ENCODE measurements around the gene ASIC2.

ASIC2 gene

GRCh38 chr17:33138627-33139026, 154.5 kb downstream of the ASIC2 start:
- H3K27ac Mint-ChIP-seq: no peak overlapping the region
- no peaks in the 10 kb centered on the region for H3K4me1 Mint-ChIP-seq
- no peaks in the 10 kb centered on the region for H3K9me3 Mint-ChIP-seq
- no peak for ATAC-seq
- DNase-seq (ENCODE audit: low spot score in 2 of 2): no peak
- H3K4me3 Mint-ChIP-seq: no peak overlapping the region
- H3K36me3 Mint-ChIP-seq: no peaks in the 10 kb centered on the region

- ATAC-seq (no peak), DNase-seq (ENCODE audit: low spot score in 2 of 2) (no peak)
- no peaks in the 10 kb centered on the region for H3K9me3 Mint-ChIP-seq
- H3K4me3 Mint-ChIP-seq: no peak overlapping the region
- no peaks in the 10 kb centered on the region for H3K4me1 Mint-ChIP-seq
- no peak overlapping the region for H3K27ac Mint-ChIP-seq
- no peaks in the 10 kb centered on the region for H3K36me3 Mint-ChIP-seq
These were observed 155.7 kb downstream of the ASIC2 start for GRCh38 chr17:33137426-33137825.

DNA sequence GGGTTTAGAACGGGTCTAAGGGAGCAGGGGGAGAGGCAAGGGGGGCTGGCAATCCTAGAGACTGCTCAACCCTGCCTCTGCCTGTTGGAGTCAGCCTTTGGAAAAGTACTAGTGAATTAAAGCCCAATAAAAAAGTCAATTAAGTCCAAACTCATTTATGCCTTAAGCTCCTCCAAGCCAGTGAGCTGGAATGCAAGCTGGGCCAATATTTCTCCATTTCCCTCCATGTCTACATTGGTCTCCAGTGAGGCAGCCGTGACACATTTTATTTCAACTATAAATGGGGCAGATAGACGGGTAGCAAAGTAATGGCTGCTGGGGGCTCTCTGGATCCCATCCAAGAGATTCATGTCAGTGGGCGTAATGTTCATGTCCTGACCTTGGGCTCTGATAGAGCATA, 157.4 kb downstream of the ASIC2 start:
- DNase-seq (ENCODE audit: low spot score in 2 of 2) (no peak), ATAC-seq (no peak)
- H3K4me1 Mint-ChIP-seq: no peaks in the 10 kb centered on the region
- H3K36me3 Mint-ChIP-seq: no peaks in the 10 kb centered on the region
- H3K4me3 Mint-ChIP-seq: no peak overlapping the region
- H3K9me3 Mint-ChIP-seq: no peaks in the 10 kb centered on the region
- no peak overlapping the region for H3K27ac Mint-ChIP-seq

DNA sequence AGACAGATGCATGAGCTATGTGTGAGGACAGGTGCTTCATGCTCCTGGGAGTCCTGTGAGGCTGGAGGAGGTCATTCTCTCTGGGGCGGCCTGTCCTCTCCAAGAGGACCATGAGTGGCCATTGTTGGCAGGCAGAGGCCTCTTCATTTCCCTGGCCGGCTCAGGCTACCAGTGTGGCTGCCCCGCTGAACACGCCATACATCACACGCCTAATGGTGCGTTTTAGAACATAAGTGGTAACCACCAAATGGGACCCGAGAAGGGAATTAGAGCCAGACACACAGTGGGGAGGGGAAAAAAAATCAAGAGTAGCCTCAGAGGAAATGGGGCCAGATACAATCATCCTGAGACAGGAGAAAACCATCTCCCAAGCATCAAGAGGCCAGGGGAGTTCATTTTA, 161.5 kb downstream of the ASIC2 start:
- Mint-ChIP-seq H3K27ac (no peak overlapping the region), H3K4me1 (no peaks in the 10 kb centered on the region), H3K9me3 (no peaks in the 10 kb centered on the region), H3K4me3 (no peak overlapping the region), H3K36me3 (no peaks in the 10 kb centered on the region)
- ATAC-seq (no peak), DNase-seq (ENCODE audit: low spot score in 2 of 2) (no peak)

DNA sequence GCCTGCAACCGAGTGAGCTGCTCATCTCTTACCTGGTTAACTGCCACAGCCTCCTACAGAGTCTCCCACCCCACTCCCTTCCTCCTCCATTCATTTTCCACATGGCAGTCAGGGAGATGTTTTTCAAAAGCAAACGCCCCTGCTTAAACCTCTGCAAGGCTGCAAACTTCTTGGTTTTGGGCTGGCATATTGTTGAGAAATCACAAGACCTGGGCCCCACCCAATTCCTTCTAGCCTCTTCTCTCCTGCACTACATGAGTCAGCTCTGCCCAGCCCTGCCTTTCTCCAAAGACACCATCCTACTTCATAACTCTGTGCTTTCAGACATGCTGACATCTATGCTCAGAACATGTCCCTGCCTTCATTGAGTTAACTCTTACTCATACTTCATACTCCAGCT, 165.4 kb downstream of the ASIC2 start:
- no peaks in the 10 kb centered on the region for H3K36me3 Mint-ChIP-seq
- no peaks in the 10 kb centered on the region for H3K9me3 Mint-ChIP-seq
- ATAC-seq (no peak), DNase-seq (ENCODE audit: low spot score in 2 of 2) (no peak)
- H3K27ac Mint-ChIP-seq: no peak overlapping the region
- H3K4me1 Mint-ChIP-seq: no peaks in the 10 kb centered on the region
- H3K4me3 Mint-ChIP-seq: no peak overlapping the region

DNA sequence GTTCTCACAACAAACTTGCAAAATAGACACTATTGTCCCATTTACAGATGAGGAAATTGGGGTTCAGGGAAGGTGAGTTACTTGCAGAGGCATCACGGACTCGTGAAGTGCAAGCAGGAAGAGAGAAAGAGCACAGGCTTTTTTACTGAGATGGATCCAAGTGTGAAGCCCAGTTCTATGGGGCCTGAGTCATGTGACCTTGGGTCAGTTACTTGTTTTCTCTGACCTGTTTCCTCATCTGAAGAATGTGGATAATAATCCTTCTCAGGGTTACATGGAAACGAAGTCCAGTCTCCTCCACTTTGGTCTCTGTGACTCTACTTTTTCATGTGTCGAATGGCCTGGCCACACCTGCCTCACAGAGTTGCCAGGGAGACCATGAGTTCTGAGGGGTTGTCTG, 167.0 kb downstream of the ASIC2 start:
- DNase-seq (ENCODE audit: low spot score in 2 of 2): no peak
- no peak for ATAC-seq
- H3K36me3 Mint-ChIP-seq: no peaks in the 10 kb centered on the region
- H3K4me3 Mint-ChIP-seq: no peak overlapping the region
- H3K27ac Mint-ChIP-seq: no peak overlapping the region
- no peaks in the 10 kb centered on the region for H3K4me1 Mint-ChIP-seq
- no peaks in the 10 kb centered on the region for H3K9me3 Mint-ChIP-seq

GRCh38 chr17:33125552-33125950, 167.5 kb downstream of the ASIC2 start:
- Mint-ChIP-seq H3K4me3 (no peak overlapping the region), H3K9me3 (no peaks in the 10 kb centered on the region), H3K4me1 (no peaks in the 10 kb centered on the region), H3K36me3 (no peaks in the 10 kb centered on the region), H3K27ac (no peak overlapping the region)
- ATAC-seq (no peak), DNase-seq (ENCODE audit: low spot score in 2 of 2) (no peak)

- Mint-ChIP-seq H3K4me3 (no peak overlapping the region), H3K9me3 (no peaks in the 10 kb centered on the region), H3K36me3 (no peaks in the 10 kb centered on the region), H3K4me1 (no peaks in the 10 kb centered on the region), H3K27ac (no peak overlapping the region)
- ATAC-seq (no peak), DNase-seq (ENCODE audit: low spot score in 2 of 2) (no peak)
These were observed 168.1 kb downstream of the ASIC2 start for GRCh38 chr17:33124871-33125551.

DNA sequence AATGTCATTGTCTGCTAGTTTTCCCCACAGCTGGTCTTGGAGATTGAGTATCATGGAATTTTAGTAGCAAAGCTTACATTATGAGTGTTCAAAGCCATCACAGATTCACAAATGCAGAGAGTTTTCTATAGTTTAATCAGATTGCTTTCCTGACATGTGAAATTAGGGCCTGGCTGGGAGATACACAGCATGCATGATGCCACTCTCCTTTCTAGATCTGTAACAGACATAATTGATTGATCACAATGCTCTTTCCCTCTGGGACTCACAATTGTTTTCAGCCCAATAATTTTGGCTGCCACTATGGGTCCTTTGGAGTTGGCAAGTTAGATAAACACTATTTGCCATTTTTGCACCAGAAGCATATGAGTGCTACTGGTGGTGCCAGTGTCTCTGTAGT, 168.9 kb downstream of the ASIC2 start:
- Mint-ChIP-seq H3K36me3 (no peaks in the 10 kb centered on the region), H3K27ac (no peak overlapping the region), H3K4me1 (no peaks in the 10 kb centered on the region), H3K9me3 (no peaks in the 10 kb centered on the region), H3K4me3 (no peak overlapping the region)
- no peak for DNase-seq (ENCODE audit: low spot score in 2 of 2)
- no peak for ATAC-seq

- no peak overlapping the region for H3K27ac Mint-ChIP-seq
- no peak for ATAC-seq
These were observed 171.3 kb downstream of the ASIC2 start for GRCh38 chr17:33121756-33122155.

GRCh38 chr17:33121272-33121671, 171.8 kb downstream of the ASIC2 start:
- ATAC-seq (no peak), DNase-seq (ENCODE audit: low spot score in 2 of 2) (no peak)
- no peaks in the 10 kb centered on the region for H3K9me3 Mint-ChIP-seq
- H3K4me3 Mint-ChIP-seq: no peak overlapping the region
- no peaks in the 10 kb centered on the region for H3K4me1 Mint-ChIP-seq
- no peak overlapping the region for H3K27ac Mint-ChIP-seq
- H3K36me3 Mint-ChIP-seq: no peaks in the 10 kb centered on the region

More at GRCh38 chr17:33121756-33122155, 171.3 kb downstream of the ASIC2 start:
- Mint-ChIP-seq H3K4me3 (no peak overlapping the region), H3K9me3 (no peaks in the 10 kb centered on the region), H3K36me3 (no peaks in the 10 kb centered on the region), H3K4me1 (no peaks in the 10 kb centered on the region)
- no peak for DNase-seq (ENCODE audit: low spot score in 2 of 2)

GRCh38 chr17:33120103-33120502, 173.0 kb downstream of the ASIC2 start:
- Mint-ChIP-seq H3K4me3 (no peak overlapping the region), H3K27ac (no peak overlapping the region), H3K4me1 (no peaks in the 10 kb centered on the region), H3K36me3 (no peaks in the 10 kb centered on the region), H3K9me3 (no peaks in the 10 kb centered on the region)
- DNase-seq (ENCODE audit: low spot score in 2 of 2) (no peak), ATAC-seq (no peak)

DNA sequence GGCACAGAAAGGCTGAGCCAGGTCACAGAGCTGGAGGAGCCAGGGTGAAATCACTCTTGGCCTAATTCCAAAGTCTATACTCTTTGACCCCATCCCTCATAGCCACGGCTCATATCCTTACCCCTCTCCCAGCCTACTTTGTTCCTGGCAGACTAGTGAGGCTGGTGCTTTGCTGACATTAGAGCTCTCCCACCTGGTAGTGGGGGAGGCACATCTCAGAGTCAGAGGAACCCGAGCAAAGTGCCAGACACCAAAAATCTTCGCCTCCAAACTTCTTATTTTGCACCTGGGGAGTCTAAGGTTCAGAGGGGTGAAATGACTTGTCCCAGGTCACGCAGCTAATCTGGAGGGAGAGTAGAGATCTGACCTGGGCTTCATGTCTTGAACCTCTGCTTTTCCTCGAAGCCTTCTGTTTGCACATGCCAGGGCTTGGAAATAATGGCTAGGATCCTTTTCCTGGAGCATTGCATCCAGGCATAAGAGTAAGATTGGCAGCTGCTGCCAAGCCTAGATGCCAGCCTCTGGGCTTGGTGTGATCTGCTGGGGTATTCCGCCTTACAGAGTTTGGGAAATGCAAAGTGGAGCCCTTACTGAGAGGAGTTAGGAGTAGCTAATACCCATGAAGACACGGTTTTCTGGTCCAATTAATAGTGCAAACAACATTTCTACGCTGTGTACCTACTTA, 174.6 kb downstream of the ASIC2 start:
- DNase-seq (ENCODE audit: low spot score in 2 of 2): no peak
- H3K4me1 Mint-ChIP-seq: no peaks in the 10 kb centered on the region
- H3K4me3 Mint-ChIP-seq: no peak overlapping the region
- no peaks in the 10 kb centered on the region for H3K36me3 Mint-ChIP-seq
- H3K27ac Mint-ChIP-seq: no peak overlapping the region
- ATAC-seq: no peak
- H3K9me3 Mint-ChIP-seq: no peaks in the 10 kb centered on the region

GRCh38 chr17:33116021-33116551, 177.0 kb downstream of the ASIC2 start:
- no peaks in the 10 kb centered on the region for H3K36me3 Mint-ChIP-seq
- no peak overlapping the region for H3K27ac Mint-ChIP-seq
- DNase-seq (ENCODE audit: low spot score in 2 of 2): no peak
- no peaks in the 10 kb centered on the region for H3K9me3 Mint-ChIP-seq
- no peak for ATAC-seq
- no peak overlapping the region for H3K4me3 Mint-ChIP-seq
- H3K4me1 Mint-ChIP-seq: no peaks in the 10 kb centered on the region

DNA sequence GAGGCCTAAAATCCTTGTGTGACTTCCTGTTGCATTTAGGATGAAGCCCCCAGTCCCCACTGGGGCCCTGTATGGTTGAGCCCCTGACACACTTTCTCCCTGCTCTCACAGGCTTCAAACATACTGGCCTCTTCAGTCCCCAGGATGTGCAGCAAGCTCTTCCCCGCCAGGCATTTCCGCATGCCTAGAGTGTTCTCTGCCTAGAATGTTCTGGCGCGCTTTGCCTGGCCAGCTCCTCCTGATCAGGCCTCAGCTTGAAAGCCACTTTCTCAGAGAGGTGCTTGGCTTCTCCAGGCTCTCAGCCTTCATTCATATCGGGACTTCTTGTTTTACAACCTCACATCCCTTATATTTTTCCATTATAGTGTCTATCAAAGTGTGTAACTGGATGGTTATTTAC, 177.7 kb downstream of the ASIC2 start:
- Mint-ChIP-seq H3K4me1 (no peaks in the 10 kb centered on the region), H3K9me3 (no peaks in the 10 kb centered on the region), H3K27ac (no peak overlapping the region), H3K36me3 (no peaks in the 10 kb centered on the region), H3K4me3 (no peak overlapping the region)
- ATAC-seq: no peak
- DNase-seq (ENCODE audit: low spot score in 2 of 2): no peak

- no peaks in the 10 kb centered on the region for H3K4me1 Mint-ChIP-seq
- no peak overlapping the region for H3K27ac Mint-ChIP-seq
- no peaks in the 10 kb centered on the region for H3K36me3 Mint-ChIP-seq
- ATAC-seq (no peak), DNase-seq (ENCODE audit: low spot score in 2 of 2) (no peak)
- no peak overlapping the region for H3K4me3 Mint-ChIP-seq
- H3K9me3 Mint-ChIP-seq: no peaks in the 10 kb centered on the region
These were observed 179.1 kb downstream of the ASIC2 start for GRCh38 chr17:33113991-33114370.

Data from stimulated activated effector memory CD8-positive, alpha-beta T cell treated with anti-CD3 and anti-CD28 coated beads, Interleukin-12 subunit alpha, Interleukin-12 subunit beta, amount 100 ng/mL, for 72 hours (primary cell).